OCI-LY3 (cell line): ENCODE data around the gene POPDC2.

Experiments used
- H2AFZ ChIP-seq: fragments of 200-600, 300-600 bp; shearing (Covaris generic); 2 replicates; pipeline ENCODE4 v1.6.0; 2014; ENCODE audit warnings: antibody characterized with exemption, low read depth, low read length
- H3K27ac ChIP-seq: fragments of 200-600, 300-600 bp; sonication (generic); 2 replicates; pipeline ENCODE4 v1.5.1; 2014; ENCODE audit warnings: mild to moderate bottlenecking, low read length, moderate library complexity, mixed read lengths
- H3K27me3 ChIP-seq: fragments of 200-600, 300-600 bp; sonication (generic); 2 replicates; pipeline ENCODE4 v1.6.1; 2014; ENCODE audit warnings: low read depth, low read length, mixed read lengths
- H3K36me3 ChIP-seq: fragments of 200-600, 300-600 bp; sonication (generic); replicated peaks from 2 replicates; pipeline ENCODE3; 2014; ENCODE audit warnings: low read depth, low read length, mixed read lengths
- H3K4me1 ChIP-seq: fragments of 300-600, 200-600 bp; sonication (generic); 2 replicates; pipeline ENCODE4 v1.6.1; 2014; ENCODE audit warnings: low read length, mixed read lengths
- H3K4me2 ChIP-seq: fragments of 200-600, 300-600 bp; sonication (generic); 2 replicates; pipeline ENCODE4 v1.6.1; 2014; ENCODE audit warnings: low read length, mixed read lengths
- H3K4me3 ChIP-seq: fragments of 300-600, 200-600 bp; sonication (generic); 2 replicates; pipeline ENCODE4 v1.5.1; 2014; ENCODE audit warnings: antibody characterized with exemption, mild to moderate bottlenecking, low read length, moderate library complexity
- H3K79me2 ChIP-seq: fragments of 300-600, 200-600 bp; shearing (Covaris generic); 2 replicates; pipeline ENCODE4 v1.6.1; 2014; ENCODE audit warnings: mild to moderate bottlenecking, low read length, mixed read lengths
- H3K9ac ChIP-seq: fragments of 300-600, 200-600 bp; shearing (Covaris generic); 2 replicates; pipeline ENCODE4 v1.6.0; 2014; ENCODE audit warnings: mild to moderate bottlenecking, low read length, moderate library complexity
- H3K9me3 ChIP-seq: fragments of 200-600, 300-600 bp; shearing (Covaris generic); 2 replicates; pipeline ENCODE4 v1.6.1; 2014; ENCODE audit warnings: low read length, mixed read lengths; ENCODE audit not compliant: insufficient read depth
- H4K20me1 ChIP-seq: fragments of 200-600, 300-600 bp; sonication (generic); 2 replicates; pipeline ENCODE4 v1.6.1; 2016; ENCODE audit warnings: low read length, mixed read lengths; ENCODE audit not compliant: insufficient read depth
- EZH2phosphoT487 ChIP-seq: fragments of 200-600 bp; shearing (Covaris generic); IDR thresholded peaks from 2 replicates; pipeline ENCODE4 v1.6.1; 2018; ENCODE audit warnings: antibody characterized with exemption, mixed run types, low read depth
- TF ChIP-seq, protein P1 (sequence below): fragments of 200-600, 300-600 bp; sonication (generic); IDR thresholded peaks from 2 replicates; pipeline ENCODE4 v1.5.1; 2014; ENCODE audit warnings: antibody characterized with exemption, low read length, low read depth

Gene POPDC2

DNA sequence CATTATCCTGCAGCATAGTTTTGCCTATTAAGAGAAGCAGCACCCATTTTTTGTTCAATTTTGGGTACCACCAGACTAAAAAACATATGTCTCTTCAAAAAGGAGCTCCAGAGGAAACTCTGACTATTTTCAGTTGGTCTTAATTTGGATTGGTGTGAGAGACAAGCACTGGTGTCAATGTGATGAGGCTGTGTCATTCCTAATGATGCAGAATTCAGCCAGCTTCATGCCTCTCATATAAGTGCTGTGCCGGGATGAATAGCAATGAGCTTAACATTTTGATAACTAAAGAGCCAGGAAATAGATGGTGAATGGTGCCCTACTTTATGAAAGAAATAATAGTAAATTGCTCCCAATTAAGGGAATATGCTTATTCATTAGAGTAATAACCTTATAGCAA is 15.9 kb downstream of the POPDC2 start:
- Histone ChIP-seq H3K4me2 (no peak overlapping the region), H3K9ac (no peak overlapping the region), H4K20me1 (no peaks in the 10 kb centered on the region), H3K27ac (no peak overlapping the region), H3K9me3 (no peaks in the 10 kb centered on the region), H3K27me3 (no peaks in the 10 kb centered on the region), H2AFZ (no peak overlapping the region), H3K36me3 (peaks cover 17% of the 10 kb centered on the region), H3K4me1 (peaks cover 22% of the 10 kb centered on the region), H3K4me3 (no peak overlapping the region), H3K79me2 (no peaks in the 10 kb centered on the region)
- TF ChIP-seq EZH2phosphoT487, result no peak
- TF ChIP-seq, protein P1, sequence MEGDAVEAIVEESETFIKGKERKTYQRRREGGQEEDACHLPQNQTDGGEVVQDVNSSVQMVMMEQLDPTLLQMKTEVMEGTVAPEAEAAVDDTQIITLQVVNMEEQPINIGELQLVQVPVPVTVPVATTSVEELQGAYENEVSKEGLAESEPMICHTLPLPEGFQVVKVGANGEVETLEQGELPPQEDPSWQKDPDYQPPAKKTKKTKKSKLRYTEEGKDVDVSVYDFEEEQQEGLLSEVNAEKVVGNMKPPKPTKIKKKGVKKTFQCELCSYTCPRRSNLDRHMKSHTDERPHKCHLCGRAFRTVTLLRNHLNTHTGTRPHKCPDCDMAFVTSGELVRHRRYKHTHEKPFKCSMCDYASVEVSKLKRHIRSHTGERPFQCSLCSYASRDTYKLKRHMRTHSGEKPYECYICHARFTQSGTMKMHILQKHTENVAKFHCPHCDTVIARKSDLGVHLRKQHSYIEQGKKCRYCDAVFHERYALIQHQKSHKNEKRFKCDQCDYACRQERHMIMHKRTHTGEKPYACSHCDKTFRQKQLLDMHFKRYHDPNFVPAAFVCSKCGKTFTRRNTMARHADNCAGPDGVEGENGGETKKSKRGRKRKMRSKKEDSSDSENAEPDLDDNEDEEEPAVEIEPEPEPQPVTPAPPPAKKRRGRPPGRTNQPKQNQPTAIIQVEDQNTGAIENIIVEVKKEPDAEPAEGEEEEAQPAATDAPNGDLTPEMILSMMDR, result no peak

DNA sequence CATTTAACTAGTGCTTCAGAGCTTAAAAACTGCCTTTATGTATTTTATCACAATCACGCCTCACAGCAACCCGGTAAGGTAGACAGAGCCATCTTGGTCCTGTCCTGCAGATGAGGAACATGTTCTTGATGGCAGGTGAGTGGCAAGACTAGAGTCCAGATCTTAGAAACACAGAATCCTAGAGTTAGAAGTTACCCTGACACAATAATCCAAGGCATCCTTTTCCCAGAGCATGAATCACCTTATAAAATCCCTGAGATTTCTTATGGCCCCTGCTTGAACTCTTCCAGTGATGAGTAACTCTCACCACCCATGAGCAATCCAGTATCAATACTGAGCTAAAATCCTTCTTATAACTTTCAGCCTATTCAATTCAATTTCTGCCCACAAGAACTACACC is 16.9 kb downstream of the POPDC2 start:
- H4K20me1 ChIP-seq, result no peaks in the 10 kb centered on the region
- H3K27ac ChIP-seq, result no peak overlapping the region
- H3K9ac ChIP-seq, result no peak overlapping the region
- peaks cover 32% of the 10 kb centered on the region for H3K4me1 ChIP-seq
- TF ChIP-seq, protein P1, result no peak
- TF ChIP-seq EZH2phosphoT487, result no peak
- H2AFZ ChIP-seq, result no peak overlapping the region
- H3K27me3 ChIP-seq, result no peaks in the 10 kb centered on the region
- H3K4me2 ChIP-seq, result no peak overlapping the region
- no peak overlapping the region for H3K4me3 ChIP-seq
- no peaks in the 10 kb centered on the region for H3K9me3 ChIP-seq
- no peaks in the 10 kb centered on the region for H3K79me2 ChIP-seq
- H3K36me3 ChIP-seq, result peaks cover 17% of the 10 kb centered on the region

DNA sequence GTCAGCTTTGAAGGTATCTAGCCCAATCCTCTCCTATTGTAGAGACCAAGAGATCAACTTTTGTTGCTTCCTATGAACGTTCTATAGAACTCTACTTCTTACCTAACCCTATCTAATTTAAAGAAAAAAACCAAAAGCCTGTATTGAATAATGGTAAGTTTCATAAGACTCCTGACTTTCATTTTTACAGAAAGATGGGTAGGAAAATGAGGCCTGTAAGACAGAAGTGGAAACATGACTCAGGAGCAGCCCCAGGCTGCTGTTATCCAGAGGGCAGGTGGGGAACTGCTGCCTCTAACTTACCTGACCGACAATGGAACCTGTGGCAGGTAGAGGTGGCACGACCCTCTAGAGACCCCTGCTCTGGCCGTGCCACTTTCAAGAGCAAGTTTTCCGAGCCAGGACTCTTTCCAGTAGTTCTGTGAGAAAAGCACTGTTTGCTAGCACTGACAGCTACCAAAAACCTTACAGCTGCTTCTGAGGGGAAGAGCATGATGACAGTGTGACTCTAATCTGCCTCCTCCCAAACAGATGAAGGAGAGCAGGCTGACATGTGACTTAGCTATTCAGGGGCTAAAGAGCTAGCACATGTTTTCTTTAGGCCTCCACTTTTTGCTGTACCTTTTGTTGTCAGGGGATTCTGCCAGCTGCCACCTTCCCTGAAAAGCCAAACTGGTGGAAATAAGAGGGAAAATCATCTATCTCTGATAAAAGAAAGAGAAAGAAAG is 17.5 kb downstream of the POPDC2 start:
- H3K9me3 ChIP-seq, result no peaks in the 10 kb centered on the region
- no peak overlapping the region for H3K4me2 ChIP-seq
- H3K27ac ChIP-seq, result no peak overlapping the region
- no peaks in the 10 kb centered on the region for H3K27me3 ChIP-seq
- peaks cover 38% of the 10 kb centered on the region for H3K4me1 ChIP-seq
- TF ChIP-seq EZH2phosphoT487, result no peak
- TF ChIP-seq, protein P1, result no peak
- H3K79me2 ChIP-seq, result no peaks in the 10 kb centered on the region
- H3K4me3 ChIP-seq, result no peak overlapping the region
- H3K9ac ChIP-seq, result no peak overlapping the region
- peaks cover 17% of the 10 kb centered on the region for H3K36me3 ChIP-seq
- H4K20me1 ChIP-seq, result no peaks in the 10 kb centered on the region
- no peak overlapping the region for H2AFZ ChIP-seq

DNA sequence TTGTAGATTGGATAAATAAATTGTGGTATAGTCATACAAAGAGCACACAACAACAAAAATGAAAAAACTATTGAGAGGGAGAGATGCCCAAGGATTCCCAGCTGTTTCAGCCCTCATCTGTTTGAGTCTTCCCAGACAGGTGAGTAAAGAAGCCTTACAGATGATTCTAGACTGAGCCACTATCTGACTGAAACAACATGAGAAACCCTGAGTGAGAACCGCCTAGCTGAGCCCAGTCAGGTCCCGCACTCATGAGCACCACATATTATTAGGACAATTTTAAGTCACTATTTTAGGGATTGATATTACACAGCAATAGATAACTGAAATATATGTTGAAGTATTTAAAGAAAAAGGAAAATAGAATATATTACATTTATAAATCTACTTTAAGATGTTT is 19.0 kb downstream of the POPDC2 start:
- H3K79me2 ChIP-seq, result no peaks in the 10 kb centered on the region
- peaks cover 17% of the 10 kb centered on the region for H3K36me3 ChIP-seq
- no peaks in the 10 kb centered on the region for H3K27me3 ChIP-seq
- no peak overlapping the region for H3K4me2 ChIP-seq
- TF ChIP-seq, protein P1, result no peak
- TF ChIP-seq EZH2phosphoT487, result no peak
- no peaks in the 10 kb centered on the region for H3K9me3 ChIP-seq
- no peak overlapping the region for H3K4me3 ChIP-seq
- no peak overlapping the region for H3K27ac ChIP-seq
- no peak overlapping the region for H2AFZ ChIP-seq
- H4K20me1 ChIP-seq, result no peaks in the 10 kb centered on the region
- H3K9ac ChIP-seq, result no peak overlapping the region
- H3K4me1 ChIP-seq, result peaks cover 53% of the 10 kb centered on the region
